Nasal cavity respiratory epithelium epithelial cell of viscerocranial mucosa (primary cell): Measurements from ENCODE around the gene MTFR1L. TPM values are rescaled to one million over a fixed set of nuclear protein-coding genes. Genes with fewer than 3 reads are reported as not detected.

Experiments
- total RNA-seq: library from RNA; depleted of rRNA; stranded (reverse); fragments of >200 nt; gene quantifications from 2 replicates; pipeline ENCODE4 v1.2.3, GENCODE V29; 2014

The MTFR1L gene
- total RNA-seq, result 29.4 and 31.2 TPM in 2 replicates

DNA sequence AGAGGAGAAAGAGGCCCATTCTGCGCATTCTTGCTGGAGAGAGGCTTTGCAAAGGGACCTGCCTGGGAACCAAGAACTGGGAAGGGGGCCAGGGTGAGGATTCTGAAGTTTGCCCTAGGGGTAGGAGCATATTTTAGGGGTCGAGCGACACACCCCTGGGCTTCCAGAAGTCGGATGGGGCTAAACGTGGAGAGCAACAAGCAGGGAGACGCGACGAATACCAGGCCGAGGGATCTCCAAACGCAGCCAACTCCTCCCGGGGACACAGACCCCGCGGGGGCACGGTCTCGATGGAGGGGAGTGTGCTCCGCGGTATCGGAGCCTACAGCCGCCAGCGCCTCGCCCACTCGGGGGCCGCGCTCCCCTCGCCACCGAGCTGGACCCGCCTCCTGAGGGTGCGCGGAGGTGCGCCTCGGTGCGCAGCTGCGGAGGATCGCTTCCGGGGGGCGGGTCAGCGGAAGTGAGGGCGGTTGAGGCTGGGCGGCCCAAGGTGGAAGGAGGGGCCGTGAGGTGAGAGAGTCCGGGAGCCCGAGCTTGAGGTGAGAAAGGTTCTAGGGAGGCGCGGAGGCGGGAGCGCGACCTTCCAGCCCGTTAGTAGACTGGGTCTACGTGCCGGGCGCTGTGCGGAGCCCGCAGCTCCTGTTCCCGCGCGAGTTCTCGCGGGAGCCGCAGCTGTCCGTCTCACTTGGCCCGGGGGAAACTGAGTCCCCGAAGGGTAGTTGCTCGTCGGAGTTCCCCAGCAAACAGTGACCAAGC lies at the start of gene MTFR1L:
Gene MTFR1L, plus strand, starts transcription at position 464 of the 756 bp plus-strand sequence. CDS start 3,151 bp downstream, outside the sequence.

DNA sequence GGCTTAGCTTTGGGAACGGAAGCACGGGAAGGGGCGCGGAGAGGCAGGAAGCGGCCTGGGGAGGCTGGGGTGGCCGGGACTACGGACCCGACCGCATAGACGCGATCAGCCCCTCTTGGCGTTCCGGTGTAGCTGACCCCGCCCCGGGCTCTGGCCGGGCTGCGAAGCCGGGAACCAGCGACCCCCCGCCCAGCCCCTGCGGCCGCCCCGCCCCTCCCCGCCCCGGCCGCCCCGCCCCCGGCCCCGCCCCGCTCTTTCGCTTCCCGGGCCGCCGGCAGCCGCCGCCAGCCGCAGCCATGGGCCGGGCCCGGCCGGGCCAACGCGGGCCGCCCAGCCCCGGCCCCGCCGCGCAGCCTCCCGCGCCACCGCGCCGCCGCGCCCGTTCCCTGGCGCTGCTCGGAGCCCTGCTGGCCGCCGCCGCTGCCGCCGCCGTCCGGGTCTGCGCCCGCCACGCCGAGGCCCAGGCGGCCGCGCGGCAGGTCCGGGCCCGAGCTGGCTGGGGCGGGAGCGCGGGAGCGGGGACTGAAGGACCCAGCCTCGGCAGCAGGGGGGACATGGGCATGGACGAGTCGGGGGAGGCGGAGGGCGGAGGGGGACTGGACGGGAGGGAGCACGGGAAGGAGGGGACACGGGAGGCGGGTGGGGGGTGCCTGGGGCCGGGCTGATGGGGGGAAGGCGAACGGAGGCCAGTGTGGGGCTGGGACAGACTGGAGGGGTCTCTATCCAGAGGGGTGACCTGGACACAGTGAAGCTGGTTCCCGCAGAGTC lies 19.6 kb upstream of the MTFR1L start, which contains the start of gene SELENON:
Gene SELENON, plus strand, starts transcription at position 259 of the 768 bp plus-strand sequence. Its CDS starts 38 bp downstream, at position 297.

DNA sequence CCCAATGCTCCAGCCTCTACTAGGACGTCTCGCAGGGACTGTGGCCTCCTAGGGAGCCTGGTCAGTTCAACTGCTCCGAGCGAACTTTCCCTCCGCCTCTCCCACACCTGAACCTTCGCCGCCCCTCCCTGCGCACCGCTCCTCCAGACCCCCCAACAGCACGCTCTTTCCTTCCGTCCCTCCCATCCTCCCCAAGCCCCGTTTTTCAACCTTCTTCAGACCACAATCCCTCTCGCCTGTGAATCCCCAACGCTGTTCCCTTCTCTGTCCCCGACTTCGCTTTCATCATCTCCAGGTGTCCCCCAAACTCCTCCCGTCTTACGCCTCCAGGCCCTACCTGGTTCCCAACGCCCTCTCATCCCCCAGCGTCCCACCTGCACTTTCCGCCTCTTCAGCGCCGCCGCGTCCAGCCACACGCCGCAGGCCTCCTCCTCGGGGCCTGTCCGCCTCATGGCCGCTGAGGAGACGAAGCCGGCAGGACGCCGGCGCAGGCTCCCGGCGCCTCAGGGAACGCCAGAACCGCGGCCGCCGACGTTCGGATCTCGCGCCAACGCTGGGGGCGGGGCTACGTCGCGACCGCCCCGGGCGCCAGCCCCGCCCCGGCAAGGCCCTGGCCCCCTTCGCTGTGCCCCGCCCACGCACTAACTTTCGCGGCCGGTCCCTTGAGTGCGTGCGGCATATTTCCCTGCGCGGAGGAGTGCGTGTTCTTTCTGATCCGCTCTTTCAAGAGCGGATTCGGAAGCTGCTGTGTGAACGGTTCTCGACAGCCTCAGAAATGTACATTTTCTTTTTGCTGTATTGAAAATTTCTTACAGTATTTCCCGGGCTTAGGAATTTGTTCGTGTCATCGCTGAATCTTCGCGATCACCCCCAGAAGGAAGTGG lies 39.4 kb downstream of the MTFR1L start, which contains the start of gene AUNIP:
Gene AUNIP, minus strand, starts transcription at position 552 of the 884 bp plus-strand sequence. Its CDS starts 100 bp downstream, at position 452.

DNA sequence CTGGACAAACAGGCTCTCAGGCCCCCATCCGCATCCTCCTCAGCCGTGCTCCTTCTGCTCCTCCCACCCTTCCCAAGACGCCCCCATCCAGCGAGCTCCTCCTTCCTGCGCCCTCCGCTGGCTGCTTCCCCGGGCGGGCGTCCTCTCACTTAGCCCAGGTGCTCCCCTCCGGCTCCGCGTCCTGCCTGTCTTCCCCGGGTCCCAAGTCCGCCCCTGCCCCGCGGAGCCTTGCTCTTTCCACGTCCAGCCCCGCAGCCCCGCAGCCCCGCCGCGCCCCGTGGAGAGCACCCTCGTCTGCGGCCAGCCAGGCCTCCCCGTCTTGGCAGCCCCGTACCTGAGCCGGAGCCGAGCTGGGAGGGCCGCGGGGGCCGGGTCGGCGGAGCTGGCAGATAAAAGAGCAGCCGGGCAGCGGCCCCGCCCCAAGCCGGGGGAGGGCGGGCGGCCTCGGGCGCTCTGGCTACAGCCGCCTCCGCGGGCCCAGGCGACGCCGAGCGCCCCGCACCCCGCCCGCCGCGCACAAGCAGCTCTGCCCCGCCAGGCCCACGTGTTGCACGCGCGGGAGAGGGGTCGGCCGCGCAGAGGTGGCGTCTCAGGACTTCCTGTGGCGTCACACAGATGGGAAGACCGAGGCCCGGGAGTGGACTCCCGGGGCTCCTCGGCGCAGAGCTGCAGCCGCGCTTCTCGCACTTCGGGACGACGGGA lies 55.6 kb downstream of the MTFR1L start, which contains the start of gene PAQR7:
Gene PAQR7, minus strand, starts transcription at position 555 of the 702 bp plus-strand sequence. CDS start 11,869 bp downstream, outside the sequence.

Other genes starting within 250 kb of the MTFR1L start
- gene MAN1C1, start 203.2 kb upstream of the MTFR1L start, total RNA-seq, result 0.34 and 1.9 TPM in 2 replicates
- 6.8 and 38.2 TPM in 2 replicates for gene SELENON, start 19.8 kb upstream of the MTFR1L start, total RNA-seq
- gene AUNIP, start 39.5 kb downstream of the MTFR1L start, total RNA-seq, result 1.4 and 4.8 TPM in 2 replicates
- 13.3 and 16.1 TPM in 2 replicates for gene PAQR7, start 55.8 kb downstream of the MTFR1L start, total RNA-seq
- 24.9 and 44.0 TPM in 2 replicates for gene STMN1, start 86.5 kb downstream of the MTFR1L start, total RNA-seq
- 16.4 and 29.3 TPM in 2 replicates for gene PAFAH2, start 178.1 kb downstream of the MTFR1L start, total RNA-seq
- gene EXTL1, start 201.8 kb downstream of the MTFR1L start, total RNA-seq, result under 0.01 TPM in 1 of 2 replicates, not detected in the other
- under 0.01 and 0.07 TPM in 2 replicates for gene SLC30A2, start 226.2 kb downstream of the MTFR1L start, total RNA-seq
- 0.07 and 0.68 TPM in 2 replicates for gene TRIM63, start 247.7 kb downstream of the MTFR1L start, total RNA-seq